GM23338 (cell line): ENCODE measurements around the gene DDN. TPM values are rescaled to one million over a fixed set of nuclear protein-coding genes. Genes with fewer than 3 reads are reported as not detected.

Source experiments
- ATAC-seq: fragments of 200-7000 bp; cut with Tn5 transposase; 3 replicates; pipeline ENCODE4 v1.9.1; 2020
- DNase-seq: peaks from one replicate; pipeline ENCODE4 v3.0.0-alpha.2; 2015; ENCODE audit warnings: low spot score
- H2AFZ ChIP-seq: fragments of 200-600 bp; sonication (generic); 2 replicates; pipeline ENCODE4 v1.8.0; 2016; ENCODE audit warnings: antibody characterized with exemption, mild to moderate bottlenecking, moderate library complexity
- H3F3A ChIP-seq: fragments of 200-600 bp; sonication (generic); replicated peaks from 2 replicates; pipeline ENCODE4 v1.8.0; 2017; ENCODE audit warnings: antibody characterized with exemption, mixed run types, low read depth
- H3K27ac ChIP-seq: fragments of 200-600 bp; sonication (generic); 2 replicates; pipeline ENCODE4 v1.6.1; 2016; ENCODE audit warnings: low read depth
- H3K27me3 ChIP-seq: fragments of 200-600 bp; sonication (generic); 2 replicates; pipeline ENCODE4 v1.8.0; 2016; ENCODE audit warnings: mild to moderate bottlenecking, mixed run types, moderate library complexity; ENCODE audit not compliant: insufficient read depth
- H3K36me3 ChIP-seq: fragments of 200-600 bp; sonication (generic); 2 replicates; pipeline ENCODE4 v1.8.0; 2016; ENCODE audit warnings: mild to moderate bottlenecking; ENCODE audit not compliant: insufficient read depth
- H3K4me1 ChIP-seq: fragments of 200-600 bp; sonication (generic); 2 replicates; pipeline ENCODE4 v1.8.0; 2016; ENCODE audit warnings: mild to moderate bottlenecking, moderate library complexity; ENCODE audit not compliant: insufficient read depth
- H3K4me2 ChIP-seq: fragments of 200-600 bp; sonication (generic); 2 replicates; pipeline ENCODE4 v1.7.1; 2017; ENCODE audit warnings: mixed run types
- H3K4me3 ChIP-seq: fragments of 200-600 bp; sonication (generic); 2 replicates; pipeline ENCODE4 v1.6.1; 2016; ENCODE audit warnings: mixed run types
- H3K79me2 ChIP-seq: fragments of 200-600 bp; sonication (generic); replicated peaks from 2 replicates; pipeline ENCODE4 v1.8.0; 2017; ENCODE audit warnings: mild to moderate bottlenecking; ENCODE audit not compliant: insufficient read depth
- H3K9me2 ChIP-seq: fragments of 200-600 bp; sonication (generic); 2 replicates; pipeline ENCODE4 v1.8.0; 2017; ENCODE audit not compliant: insufficient read depth
- H4K20me1 ChIP-seq: fragments of 200-600 bp; sonication (generic); replicated peaks from 2 replicates; pipeline ENCODE4 v1.8.0; 2017; ENCODE audit warnings: mild to moderate bottlenecking; ENCODE audit not compliant: insufficient read depth
- H3K27ac Mint-ChIP-seq: 2 replicates; pipeline ENCODE4 v1.8.0; 2020; ENCODE audit warnings: inconsistent platforms, mild to moderate bottlenecking, moderate library complexity, mixed read lengths
- H3K27me3 Mint-ChIP-seq: 3 replicates; pipeline ENCODE4 v1.8.0; 2022; ENCODE audit warnings: low read depth, mild to moderate bottlenecking, moderate library complexity, mixed read lengths, inconsistent platforms; ENCODE audit not compliant: insufficient read depth, poor library complexity
- H3K36me3 Mint-ChIP-seq: 3 replicates; pipeline ENCODE4 v1.8.0; 2021; ENCODE audit warnings: low read depth, mild to moderate bottlenecking, inconsistent platforms, moderate library complexity, mixed read lengths
- H3K4me1 Mint-ChIP-seq: 3 replicates; pipeline ENCODE4 v1.8.0; 2020; ENCODE audit warnings: mild to moderate bottlenecking, inconsistent platforms, mixed read lengths
- H3K4me3 Mint-ChIP-seq: 3 replicates; pipeline ENCODE4 v1.8.0; 2021; ENCODE audit warnings: moderate library complexity, mild to moderate bottlenecking, inconsistent platforms, mixed read lengths
- H3K9me3 Mint-ChIP-seq: 3 replicates; pipeline ENCODE4 v1.8.0; 2020; ENCODE audit warnings: moderate library complexity, mild to moderate bottlenecking, inconsistent platforms, mixed read lengths
- CREB1 ChIP-seq: fragments of 250-450 bp; sonication (Bioruptor Pico); IDR thresholded peaks from 2 replicates; pipeline ENCODE4 v1.5.0; 2020; ENCODE audit warnings: low read depth, mild to moderate bottlenecking, moderate library complexity
- CTCF ChIP-seq, 2 experiments: fragments of 200-600 bp in 1 of 2; sonication (generic) in 1 of 2; conservative IDR thresholded peaks; 2 replicates each; pipeline versions ENCODE4 v1.5.1 to v1.6.1; 2016 to 2017; ENCODE audit warnings: antibody characterized with exemption in 2 of 2, low read depth in 2 of 2, mild to moderate bottlenecking in 2 of 2, moderate library complexity in 1 of 2
- ETS1 ChIP-seq: IDR thresholded peaks from 2 replicates; pipeline ENCODE4 v1.6.1; 2016; ENCODE audit warnings: antibody characterized with exemption
- EZH2phosphoT487 ChIP-seq: fragments of 200-600 bp; sonication (generic); IDR thresholded peaks from one replicate; pipeline ENCODE4 v1.8.1; 2018; ENCODE audit warnings: antibody characterized with exemption; ENCODE audit not compliant: unreplicated experiment
- NANOG ChIP-seq: IDR thresholded peaks from 2 replicates; pipeline ENCODE4 v1.6.1; 2016; ENCODE audit warnings: antibody characterized with exemption, borderline replicate concordance
- POLR2AphosphoS5 ChIP-seq: IDR thresholded peaks from 2 replicates; pipeline ENCODE4 v1.6.1; 2016; ENCODE audit warnings: antibody characterized with exemption, low read depth
- REST ChIP-seq: IDR thresholded peaks from one replicate; pipeline ENCODE4 v1.6.1; 2018; ENCODE audit warnings: antibody characterized with exemption; ENCODE audit not compliant: unreplicated experiment
- ZNF114 ChIP-seq: fragments of 250-450 bp; sonication (Bioruptor Pico); IDR thresholded peaks from 2 replicates; pipeline ENCODE4 v1.5.0; 2020; ENCODE audit warnings: mild to moderate bottlenecking, moderate library complexity
- ZNF331 ChIP-seq: fragments of 250-450 bp; sonication (Bioruptor Pico); IDR thresholded peaks from 2 replicates; pipeline ENCODE4 v1.5.0; 2020; ENCODE audit warnings: low read depth, mild to moderate bottlenecking, moderate library complexity
- ZNF462 ChIP-seq: fragments of 250-450 bp; sonication (Bioruptor Pico); IDR thresholded peaks from 2 replicates; pipeline ENCODE4 v1.5.0; 2020; ENCODE audit warnings: mild to moderate bottlenecking, moderate library complexity
- polyA plus RNA-seq: library from polyadenylated mRNA; unstranded; fragments of >200 nt; fragmentation: Nextera tagmentation; extraction: Ambion mirVana; gene quantifications from 2 replicates; pipeline ENCODE4 v1.2.1, GENCODE V29; 2016
- total RNA-seq: library from RNA; depleted of rRNA; stranded (reverse); fragments of >200 nt; shearing (Covaris generic); gene quantifications from 2 replicates; pipeline ENCODE4 v1.2.3, GENCODE V29; 2014

The DDN gene
- total and polyA plus RNA-seq, 2 experiments from 2014 or later: 0.10 TPM; not detected in 1

GRCh38 chr12:48952691-48953090 lies 46.5 kb downstream of the DDN start (continued):
- TF ChIP-seq ZNF462 (CRISPR knock-in tag) (no peak), CREB1 (CRISPR knock-in tag) (no peak), CTCF (conservative IDR thresholded peaks at IDR 0.05; ENCODE audit: low read depth in 2 of 2) (no peak)

GRCh38 chr12:48947727-48948126 lies 51.4 kb downstream of the DDN start:
- H3K27ac ChIP-seq: peak overlapping the region; percentile 62; the same call in 1 of the 2 replicates
- H3F3A ChIP-seq: no peaks in the 10 kb centered on the region
- peak; percentile 37; the same call in 1 of the 3 replicates for ATAC-seq
- H3K9me3 Mint-ChIP-seq: no peaks in the 10 kb centered on the region
- H2AFZ ChIP-seq: no peak overlapping the region
- peaks cover 64% of the 10 kb centered on the region for H4K20me1 ChIP-seq
- H3K27me3 Mint-ChIP-seq: peaks cover 4% of the 10 kb centered on the region
- H3K36me3 Mint-ChIP-seq: peaks cover 32% of the 10 kb centered on the region; the same call in 2 of the 3 replicates
- H3K4me3 Mint-ChIP-seq: no peak overlapping the region
- DNase-seq: no peak
- no peak overlapping the region for H3K4me3 ChIP-seq
- peaks cover 3% of the 10 kb centered on the region; the same call in 1 of the 2 replicates for H3K36me3 ChIP-seq
- peaks cover 8% of the 10 kb centered on the region for H3K4me1 Mint-ChIP-seq
- H3K9me2 ChIP-seq: no peaks in the 10 kb centered on the region
- no peak overlapping the region for H3K4me2 ChIP-seq
- no peaks in the 10 kb centered on the region for H3K27me3 ChIP-seq
- peak overlapping the region; percentile 38 for H3K27ac Mint-ChIP-seq
- peaks cover 99% of the 10 kb centered on the region for H3K79me2 ChIP-seq
- no peaks in the 10 kb centered on the region; the same call in 1 of the 2 replicates for H3K4me1 ChIP-seq
- TF ChIP-seq CREB1 (CRISPR knock-in tag): no peak
- TF ChIP-seq ETS1: no peak
- TF ChIP-seq NANOG: no peak
- no peak for TF ChIP-seq CTCF (conservative IDR thresholded peaks at IDR 0.05; ENCODE audit: low read depth in 2 of 2)
- no peak for TF ChIP-seq REST
- TF ChIP-seq POLR2AphosphoS5: no peak
- TF ChIP-seq ZNF331 (CRISPR knock-in tag): no peak
- TF ChIP-seq ZNF114 (CRISPR knock-in tag): no peak
- TF ChIP-seq EZH2phosphoT487: no peak
